ENCODE measurements around the gene GPN1. TPM values are rescaled to one million over a fixed set of nuclear protein-coding genes. Genes with fewer than 3 reads are reported as not detected.

Gene GPN1
- total RNA-seq, 1 experiment from 2014 or later, result 37.2 TPM

- BruUV-seq (replicated peaks), result no TSS peak
- DNase-seq (ENCODE audit: low read depth, low spot score) (no peak), ATAC-seq (no peak)
- peaks cover 9% of the 10 kb centered on the region; the same call in 1 of the 2 replicates for H3K36me3 ChIP-seq (ENCODE audit: control insufficient read depth, insufficient read depth, low read length)
- in situ Hi-C loops (cut with HindIII; ENCODE audit: low pct_unique_long_range_greater_than_20kb, low sequenced_read_pairs), result no loop called here
- H3K9me3 ChIP-seq (ENCODE audit: control insufficient read depth, insufficient read depth, low read depth, low read length), result no peaks in the 10 kb centered on the region
- H3K4me3 ChIP-seq (ENCODE audit: low read depth in 2 of 2, low read length in 2 of 2), result no peak overlapping the region
- no peak overlapping the region for H3K27ac ChIP-seq (ENCODE audit: low read length)
- ChIA-PET POLR2A (no interaction called here), CTCF (interaction anchor here (0.7 kb wide), 1 partner anchor 7 kb away, joined by 5 read pairs; no protein-coding TSS in a partner anchor)
- TF ChIP-seq SIN3A (IDR thresholded peaks at IDR 0.05; ENCODE audit: borderline replicate concordance, insufficient read depth, low read depth, low read length) (no peak), CTCF (IDR thresholded peaks at IDR 0.05) (no peak), POLR2AphosphoS5 (IDR thresholded peaks at IDR 0.05; ENCODE audit: low read depth, low read length) (no peak), TCF7L2 (IDR thresholded peaks at IDR 0.05; ENCODE audit: low read depth, low read length) (no peak), REST (IDR thresholded peaks at IDR 0.05; ENCODE audit: insufficient read depth in 1 of 2, low read depth in 2 of 2, low read length in 1 of 2) (no peak)
- H3K27me3 ChIP-seq (ENCODE audit: control insufficient read depth, insufficient read depth, low read length), result no peaks in the 10 kb centered on the region
- intact Hi-C loops (cut with micrococcal nuclease; ENCODE audit: unreplicated experiment), result no loop called here
- H3K4me1 ChIP-seq (ENCODE audit: control insufficient read depth, insufficient read depth, low read length), result peaks cover 11% of the 10 kb centered on the region
Measured at GRCh38 chr2:27667446-27667845, 38.6 kb downstream of the GPN1 start.

GRCh38 chr2:27671235-27671634 is 42.4 kb downstream of the GPN1 start:
- ATAC-seq, result no peak

More at GRCh38 chr2:27671235-27671634, 42.4 kb downstream of the GPN1 start:
- intact Hi-C loops (cut with micrococcal nuclease; ENCODE audit: unreplicated experiment) (no loop called here), in situ Hi-C loops (cut with HindIII; ENCODE audit: low pct_unique_long_range_greater_than_20kb, low sequenced_read_pairs) (no loop called here)
- ChIA-PET CTCF (no interaction called here), POLR2A (no interaction called here)
- Histone ChIP-seq H3K27me3 (ENCODE audit: control insufficient read depth, insufficient read depth, low read length) (no peaks in the 10 kb centered on the region), H3K4me3 (ENCODE audit: low read depth in 2 of 2, low read length in 2 of 2) (no peak overlapping the region), H3K4me1 (ENCODE audit: control insufficient read depth, insufficient read depth, low read length) (no peaks in the 10 kb centered on the region), H3K27ac (ENCODE audit: low read length) (no peak overlapping the region), H3K36me3 (ENCODE audit: control insufficient read depth, insufficient read depth, low read length) (peaks cover 19% of the 10 kb centered on the region), H3K9me3 (ENCODE audit: control insufficient read depth, insufficient read depth, low read depth, low read length) (no peaks in the 10 kb centered on the region)
- TF ChIP-seq REST (IDR thresholded peaks at IDR 0.05; ENCODE audit: insufficient read depth in 1 of 2, low read depth in 2 of 2, low read length in 1 of 2) (no peak), TCF7L2 (IDR thresholded peaks at IDR 0.05; ENCODE audit: low read depth, low read length) (no peak), SIN3A (IDR thresholded peaks at IDR 0.05; ENCODE audit: borderline replicate concordance, insufficient read depth, low read depth, low read length) (no peak), CTCF (IDR thresholded peaks at IDR 0.05) (no peak), POLR2AphosphoS5 (IDR thresholded peaks at IDR 0.05; ENCODE audit: low read depth, low read length) (no peak)
- no TSS peak for BruUV-seq (replicated peaks)
- DNase-seq (ENCODE audit: low read depth, low spot score), result no peak
